ENCODE measurements around the gene HSPB7. TPM values are rescaled to one million over a fixed set of nuclear protein-coding genes. Genes with fewer than 3 reads are reported as not detected.

Gene HSPB7
- polyA plus RNA-seq, 1 donor (not counting 4 experiments of a cell fraction or from before 2014, with no cell fraction given): 0.05 TPM

DNA sequence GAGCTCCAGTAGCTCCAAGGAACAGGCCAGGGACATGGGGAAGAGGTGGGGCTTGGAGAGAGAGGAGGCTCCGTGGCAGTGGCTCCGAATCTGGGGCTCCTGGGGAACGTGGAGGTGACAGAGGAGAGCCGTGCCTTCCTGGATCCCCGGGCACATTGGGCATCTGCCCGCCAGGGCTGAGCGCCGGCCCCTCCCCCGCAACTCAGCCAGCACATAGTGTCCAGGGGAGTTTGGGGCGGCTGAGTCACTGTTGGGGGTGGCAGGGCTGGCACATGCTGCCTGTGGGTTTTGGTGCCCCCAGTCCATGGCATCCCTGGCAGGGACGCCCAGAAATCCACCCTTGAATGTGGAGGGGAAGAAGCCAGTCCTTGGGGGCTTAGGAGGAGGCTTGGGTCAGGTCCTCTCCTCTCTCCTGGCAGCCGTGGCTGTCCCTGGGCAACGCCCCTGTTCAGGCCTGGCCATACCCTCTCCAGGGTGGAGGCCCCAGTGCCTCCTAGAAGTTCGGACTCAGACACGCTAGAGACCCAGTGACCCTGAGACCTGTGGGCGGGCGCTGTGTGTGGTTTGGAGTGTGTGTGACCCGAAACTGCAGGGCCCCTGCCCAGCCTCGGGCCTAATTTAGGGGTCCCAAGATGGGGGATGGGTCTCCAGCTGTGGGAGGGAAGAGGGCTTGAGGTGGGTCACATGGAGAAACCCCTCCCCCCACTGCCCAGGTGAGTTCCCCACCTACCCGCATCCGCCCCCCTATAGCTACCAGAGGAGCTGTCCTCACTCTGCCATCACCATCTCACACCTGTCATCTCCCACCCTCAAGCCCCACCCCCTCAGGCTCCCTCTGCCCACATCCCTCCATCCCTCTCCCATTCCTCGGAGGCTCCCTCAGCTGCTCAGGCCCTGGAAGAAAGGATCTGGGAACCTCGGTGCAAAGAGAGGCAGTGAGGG lies 1.6 kb downstream of the HSPB7 start:
- Histone ChIP-seq H3K36me3 (ENCODE audit: control insufficient read depth in 2 of 2, extremely low read depth in 1 of 2, insufficient read depth in 2 of 2, low read length in 2 of 2) (no peaks in the 10 kb centered on the region), H3K9ac (ENCODE audit: control insufficient read depth, extremely low read depth, insufficient read depth, low read length) (no peak overlapping the region), H3K9me1 (ENCODE audit: control insufficient read depth, extremely low read depth, insufficient read depth, low read length) (no peaks in the 10 kb centered on the region), H4K20me1 (ENCODE audit: control insufficient read depth, extremely low read depth, insufficient read depth, low read length) (peaks cover 5% of the 10 kb centered on the region), H3K9me3 (ENCODE audit: control insufficient read depth, low read depth, low read length) (no peaks in the 10 kb centered on the region), H2AFZ (ENCODE audit: control insufficient read depth, low read length) (no peak overlapping the region), H3K4me2 (ENCODE audit: control insufficient read depth, extremely low read depth, insufficient read depth, low read depth, low read length) (no peak overlapping the region), H3K4me3 (ENCODE audit: control insufficient read depth in 2 of 3, extremely low read depth in 1 of 3, insufficient read depth in 2 of 3, low read depth in 1 of 3, low read length in 3 of 3) (no peak overlapping the region), H3K27ac (ENCODE audit: control insufficient read depth, insufficient read depth, low read length) (no peak overlapping the region), H3K27me3 (ENCODE audit: control insufficient read depth, extremely low read depth, insufficient read depth, low read length) (no peaks in the 10 kb centered on the region), H3K4me1 (ENCODE audit: control insufficient read depth, extremely low read depth, insufficient read depth, low read length) (peaks cover 4% of the 10 kb centered on the region), H3K79me2 (ENCODE audit: control insufficient read depth, insufficient read depth, low read length) (no peaks in the 10 kb centered on the region)
- FAIRE-seq (no peak), DNase-seq (ENCODE audit: low read depth, low spot score) (no peak)
- dilution Hi-C loops (cut with MboI; ENCODE audit: extremely low pct_ligation_motif_present, low sequenced_read_pairs): no loop called here
- TF ChIP-seq EZH2 (IDR thresholded peaks at IDR 0.05; ENCODE audit: low read length): no peak
- TF ChIP-seq, protein P1, sequence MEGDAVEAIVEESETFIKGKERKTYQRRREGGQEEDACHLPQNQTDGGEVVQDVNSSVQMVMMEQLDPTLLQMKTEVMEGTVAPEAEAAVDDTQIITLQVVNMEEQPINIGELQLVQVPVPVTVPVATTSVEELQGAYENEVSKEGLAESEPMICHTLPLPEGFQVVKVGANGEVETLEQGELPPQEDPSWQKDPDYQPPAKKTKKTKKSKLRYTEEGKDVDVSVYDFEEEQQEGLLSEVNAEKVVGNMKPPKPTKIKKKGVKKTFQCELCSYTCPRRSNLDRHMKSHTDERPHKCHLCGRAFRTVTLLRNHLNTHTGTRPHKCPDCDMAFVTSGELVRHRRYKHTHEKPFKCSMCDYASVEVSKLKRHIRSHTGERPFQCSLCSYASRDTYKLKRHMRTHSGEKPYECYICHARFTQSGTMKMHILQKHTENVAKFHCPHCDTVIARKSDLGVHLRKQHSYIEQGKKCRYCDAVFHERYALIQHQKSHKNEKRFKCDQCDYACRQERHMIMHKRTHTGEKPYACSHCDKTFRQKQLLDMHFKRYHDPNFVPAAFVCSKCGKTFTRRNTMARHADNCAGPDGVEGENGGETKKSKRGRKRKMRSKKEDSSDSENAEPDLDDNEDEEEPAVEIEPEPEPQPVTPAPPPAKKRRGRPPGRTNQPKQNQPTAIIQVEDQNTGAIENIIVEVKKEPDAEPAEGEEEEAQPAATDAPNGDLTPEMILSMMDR (optimal IDR thresholded peaks at IDR 0.05 in 1 of 3, IDR thresholded peaks at IDR 0.05 in 1 of 3, conservative IDR thresholded peaks at IDR 0.05 in 1 of 3; ENCODE audit: extremely low read depth in 1 of 3, insufficient read depth in 2 of 3, low read length in 3 of 3): no peak

DNA sequence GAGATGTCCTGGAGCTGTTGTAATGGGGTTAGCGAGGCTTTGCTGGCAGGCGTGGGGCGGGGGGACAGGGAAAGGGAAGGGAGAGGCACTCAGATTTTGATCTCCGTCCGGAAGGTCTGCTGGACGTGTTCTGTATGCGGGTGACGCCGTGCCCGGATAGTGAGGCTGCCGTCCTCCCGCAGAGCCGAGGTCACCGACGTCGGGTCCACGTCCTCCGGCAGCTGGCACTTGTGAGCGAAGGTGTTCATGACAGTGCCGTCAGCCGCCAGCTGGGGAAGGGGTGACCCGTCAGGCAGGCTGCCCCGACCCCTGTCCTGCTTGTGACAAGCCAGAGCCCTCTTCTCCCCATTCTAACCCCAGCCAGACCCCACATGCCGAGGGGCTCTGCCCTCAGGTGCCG lies 2.4 kb downstream of the HSPB7 start:
- no peak for TF ChIP-seq EZH2 (IDR thresholded peaks at IDR 0.05; ENCODE audit: low read length)
- TF ChIP-seq, protein P1 (optimal IDR thresholded peaks at IDR 0.05 in 1 of 3, IDR thresholded peaks at IDR 0.05 in 1 of 3, conservative IDR thresholded peaks at IDR 0.05 in 1 of 3; ENCODE audit: extremely low read depth in 1 of 3, insufficient read depth in 2 of 3, low read length in 3 of 3): no peak
- H3K27me3 ChIP-seq (ENCODE audit: control insufficient read depth, extremely low read depth, insufficient read depth, low read length): no peaks in the 10 kb centered on the region
- no peak for FAIRE-seq
- H3K4me3 ChIP-seq (ENCODE audit: control insufficient read depth in 2 of 3, extremely low read depth in 1 of 3, insufficient read depth in 2 of 3, low read depth in 1 of 3, low read length in 3 of 3): no peak overlapping the region
- DNase-seq (ENCODE audit: low read depth, low spot score): no peak
- no peaks in the 10 kb centered on the region for H3K9me3 ChIP-seq (ENCODE audit: control insufficient read depth, low read depth, low read length)
- peaks cover 4% of the 10 kb centered on the region for H3K4me1 ChIP-seq (ENCODE audit: control insufficient read depth, extremely low read depth, insufficient read depth, low read length)
- H3K36me3 ChIP-seq (ENCODE audit: control insufficient read depth in 2 of 2, extremely low read depth in 1 of 2, insufficient read depth in 2 of 2, low read length in 2 of 2): no peaks in the 10 kb centered on the region
- dilution Hi-C loops (cut with MboI; ENCODE audit: extremely low pct_ligation_motif_present, low sequenced_read_pairs): no loop called here
- no peak overlapping the region for H2AFZ ChIP-seq (ENCODE audit: control insufficient read depth, low read length)
- H3K9ac ChIP-seq (ENCODE audit: control insufficient read depth, extremely low read depth, insufficient read depth, low read length): no peak overlapping the region
- no peak overlapping the region for H3K27ac ChIP-seq (ENCODE audit: control insufficient read depth, insufficient read depth, low read length)
- no peaks in the 10 kb centered on the region for H3K9me1 ChIP-seq (ENCODE audit: control insufficient read depth, extremely low read depth, insufficient read depth, low read length)
- H4K20me1 ChIP-seq (ENCODE audit: control insufficient read depth, extremely low read depth, insufficient read depth, low read length): peaks cover 5% of the 10 kb centered on the region
- no peak overlapping the region for H3K4me2 ChIP-seq (ENCODE audit: control insufficient read depth, extremely low read depth, insufficient read depth, low read depth, low read length)
- no peaks in the 10 kb centered on the region for H3K79me2 ChIP-seq (ENCODE audit: control insufficient read depth, insufficient read depth, low read length)
